ENCODE measurements around the gene CEBPB.

Gene CEBPB

DNA sequence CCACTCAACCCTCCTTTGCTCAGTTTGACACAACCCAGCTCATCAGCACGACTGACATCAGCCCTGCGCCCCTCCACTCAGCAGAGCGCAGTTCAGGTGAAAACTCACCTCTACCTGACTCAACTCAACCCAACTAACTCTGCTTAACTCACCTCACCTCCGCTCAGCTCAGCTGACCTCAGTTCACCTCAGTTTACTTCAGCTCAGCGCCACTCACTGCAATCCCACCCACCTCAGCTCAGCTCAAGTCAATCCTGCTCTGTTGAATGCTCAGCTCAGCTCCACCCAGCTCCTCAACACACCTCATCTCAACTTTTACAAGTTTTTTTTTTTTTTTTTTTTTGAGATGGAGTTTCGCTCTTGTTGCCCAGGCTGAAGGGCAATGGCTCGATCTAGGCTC, 39.6 kb downstream of the CEBPB start:
- TF ChIP-seq TCF12 (IDR thresholded peaks at IDR 0.05; ENCODE audit: low read depth) (no peak), RAD21 (IDR thresholded peaks at IDR 0.05; ENCODE audit: low read depth) (no peak), TAF1 (IDR thresholded peaks at IDR 0.05; ENCODE audit: low read depth) (no peak), FOXM1 (IDR thresholded peaks at IDR 0.05; ENCODE audit: borderline replicate concordance, low read depth) (no peak)
- TF ChIP-seq, protein P1, sequence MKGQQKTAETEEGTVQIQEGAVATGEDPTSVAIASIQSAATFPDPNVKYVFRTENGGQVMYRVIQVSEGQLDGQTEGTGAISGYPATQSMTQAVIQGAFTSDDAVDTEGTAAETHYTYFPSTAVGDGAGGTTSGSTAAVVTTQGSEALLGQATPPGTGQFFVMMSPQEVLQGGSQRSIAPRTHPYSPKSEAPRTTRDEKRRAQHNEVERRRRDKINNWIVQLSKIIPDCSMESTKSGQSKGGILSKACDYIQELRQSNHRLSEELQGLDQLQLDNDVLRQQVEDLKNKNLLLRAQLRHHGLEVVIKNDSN (IDR thresholded peaks at IDR 0.05): no peak

DNA sequence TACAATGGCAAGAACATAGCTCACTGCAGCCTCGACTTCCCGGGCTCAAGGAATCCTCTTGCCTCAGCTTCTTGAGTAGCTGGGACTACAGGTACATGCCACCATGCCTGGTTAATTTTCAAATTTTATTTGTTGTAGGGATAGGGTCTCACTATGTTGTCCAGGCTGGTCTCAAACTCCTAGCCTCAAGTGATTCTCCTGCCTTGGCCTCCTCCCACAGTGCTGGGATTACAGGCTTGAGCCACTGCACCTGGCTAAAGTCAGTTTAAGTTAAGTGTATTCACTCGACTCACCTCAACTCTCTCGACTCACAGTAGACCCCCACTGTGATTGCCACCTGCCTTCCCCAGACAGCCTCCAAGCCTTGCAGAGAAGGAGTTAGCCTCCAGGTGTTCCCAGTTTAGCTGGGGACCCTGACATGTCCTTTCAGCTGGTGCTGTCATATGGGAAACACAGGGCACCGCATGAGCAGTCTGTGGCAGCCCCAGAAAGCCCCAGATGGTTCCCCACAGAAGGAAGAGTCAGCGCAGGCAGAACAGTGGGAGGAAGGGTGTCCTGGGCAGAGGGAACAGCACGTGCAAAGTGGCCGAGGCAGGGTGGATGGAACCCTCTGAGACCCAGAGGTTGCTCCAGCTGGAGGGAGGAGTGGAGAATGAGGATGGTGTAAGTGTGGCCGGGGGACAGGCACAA, 40.4 kb downstream of the CEBPB start:
- TF ChIP-seq EP300 (IDR thresholded peaks at IDR 0.05; ENCODE audit: borderline replicate concordance) (no peak), CEBPB (IDR thresholded peaks at IDR 0.05) (no peak)
- TF ChIP-seq, protein P1 (IDR thresholded peaks at IDR 0.05): no peak

DNA sequence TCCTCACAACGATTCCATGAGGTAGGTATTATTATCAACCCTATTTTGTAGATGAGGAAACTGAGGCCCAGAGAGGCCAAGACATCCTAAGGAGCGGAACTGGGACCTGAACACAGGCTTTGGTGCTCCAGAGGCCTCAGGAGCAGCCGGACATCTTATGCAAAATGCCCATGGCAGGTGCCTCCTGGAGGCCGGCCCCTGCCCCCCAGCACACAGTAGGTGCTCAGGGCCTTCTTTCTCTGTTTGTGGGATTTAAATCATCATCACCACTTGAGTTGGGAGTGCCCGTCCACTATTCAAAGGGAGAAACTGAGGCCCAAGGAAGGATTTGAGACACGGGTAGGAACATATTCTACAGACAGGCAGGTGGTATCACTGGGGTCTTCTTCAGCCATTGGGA, 41.2 kb downstream of the CEBPB start:
- TF ChIP-seq EGR1 (IDR thresholded peaks at IDR 0.05): no peak
- no peak for TF ChIP-seq NFIC (IDR thresholded peaks at IDR 0.05)

DNA sequence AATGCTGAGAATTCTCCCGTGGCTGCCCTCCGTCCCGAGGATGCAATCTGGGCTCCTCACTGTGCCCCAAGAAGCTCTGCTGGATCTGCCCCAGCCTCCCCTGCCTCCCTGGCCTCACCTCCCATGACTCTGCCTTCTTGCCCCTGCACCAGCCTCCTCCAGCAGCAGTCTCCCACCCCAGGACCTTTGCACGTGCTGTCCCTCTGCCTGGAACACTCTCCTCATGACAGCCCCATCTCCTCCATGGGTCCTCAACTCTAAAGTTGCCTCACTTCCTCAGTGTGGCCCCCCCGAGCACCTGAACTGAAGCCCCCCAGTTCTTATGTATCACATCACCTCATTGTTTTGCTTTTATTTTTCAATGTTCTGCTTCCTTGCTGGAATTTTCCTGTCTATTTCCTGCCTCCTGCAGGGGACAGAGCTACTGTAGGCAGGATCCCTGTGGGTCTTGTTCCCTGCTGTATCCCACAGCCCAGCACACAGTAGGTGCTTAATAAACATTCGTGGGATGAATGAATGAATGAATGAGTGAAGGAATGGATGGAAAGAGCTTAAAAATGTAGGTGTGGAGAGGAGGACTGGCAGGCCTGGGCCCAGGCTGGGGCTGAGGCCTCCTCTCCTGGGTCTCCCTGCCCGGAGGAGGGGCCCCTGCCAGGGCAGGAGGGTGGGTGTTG, 42.2 kb downstream of the CEBPB start:
- TF ChIP-seq TEAD4 (IDR thresholded peaks at IDR 0.05): no peak

DNA sequence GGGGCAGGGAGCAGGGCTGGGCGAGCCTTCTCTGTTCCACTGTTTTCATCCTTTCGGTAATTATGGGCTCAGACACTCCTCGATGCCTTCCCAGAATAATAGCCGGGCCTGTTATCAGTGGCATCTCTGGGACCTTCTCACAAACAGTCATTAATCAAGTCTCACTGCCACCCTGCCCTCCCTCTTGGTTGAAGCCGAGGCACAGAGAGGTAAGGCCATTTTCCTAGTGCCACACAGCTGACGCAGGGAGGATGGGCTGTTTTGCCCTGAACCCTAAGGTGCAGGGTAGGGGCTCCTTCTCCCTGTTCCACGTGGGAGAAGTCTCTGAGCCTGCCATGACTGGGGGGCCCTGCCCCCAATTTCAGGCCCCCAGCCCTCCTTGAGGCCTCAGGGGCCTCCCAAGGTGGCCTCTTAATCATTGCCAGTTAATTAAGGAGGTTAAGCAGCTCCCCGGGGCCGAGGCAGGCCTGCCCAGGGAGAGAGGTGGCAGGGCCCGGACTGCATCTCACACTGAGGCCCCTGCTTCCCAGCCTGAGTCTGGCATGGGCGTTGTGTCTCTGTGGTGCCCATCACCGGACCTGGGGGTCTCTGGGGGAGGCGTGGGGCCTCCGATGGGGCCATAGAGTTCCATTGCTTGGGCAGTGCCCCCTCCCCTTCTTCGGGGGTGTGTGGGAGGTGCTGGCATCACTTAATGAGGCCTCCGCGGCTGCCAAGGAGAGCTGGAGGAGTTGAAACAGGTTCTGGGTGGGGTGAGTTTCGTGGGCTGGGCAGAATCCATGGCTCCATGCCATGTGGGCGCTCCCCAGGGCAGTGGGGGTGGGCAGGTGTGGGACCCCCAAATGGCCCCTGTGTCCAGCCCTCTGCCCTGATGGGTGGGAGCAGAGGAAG, 42.9 kb downstream of the CEBPB start:
- TF ChIP-seq, protein P1 (IDR thresholded peaks at IDR 0.05): no peak
- no peak for TF ChIP-seq NFIC (IDR thresholded peaks at IDR 0.05)
- no peak for TF ChIP-seq EGR1 (IDR thresholded peaks at IDR 0.05)
- no peak for TF ChIP-seq CEBPB (IDR thresholded peaks at IDR 0.05)

DNA sequence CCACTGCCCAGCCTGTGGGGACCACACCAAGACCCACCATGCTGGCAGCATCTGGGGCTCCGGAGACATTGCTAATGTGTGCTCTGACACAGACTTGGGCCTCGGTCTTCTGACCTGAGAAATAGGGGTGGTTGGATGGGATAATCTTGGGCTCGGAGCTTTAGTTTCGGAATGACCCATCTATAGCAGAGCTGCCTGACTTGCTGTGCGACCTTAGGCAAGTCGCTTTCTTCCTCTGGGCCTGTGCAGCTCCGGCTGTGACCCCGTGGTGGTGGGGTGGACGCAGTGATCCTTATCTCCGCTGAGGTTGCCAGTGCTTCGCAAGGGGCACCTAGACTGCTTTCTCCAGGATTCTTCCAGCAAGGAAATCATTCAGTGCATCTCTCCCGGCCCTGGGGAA, 43.7 kb downstream of the CEBPB start:
- TF ChIP-seq CREB1 (IDR thresholded peaks at IDR 0.05; ENCODE audit: low read depth): no peak
- TF ChIP-seq YY1 (IDR thresholded peaks at IDR 0.05; ENCODE audit: low read depth): no peak
- TF ChIP-seq, protein P2, sequence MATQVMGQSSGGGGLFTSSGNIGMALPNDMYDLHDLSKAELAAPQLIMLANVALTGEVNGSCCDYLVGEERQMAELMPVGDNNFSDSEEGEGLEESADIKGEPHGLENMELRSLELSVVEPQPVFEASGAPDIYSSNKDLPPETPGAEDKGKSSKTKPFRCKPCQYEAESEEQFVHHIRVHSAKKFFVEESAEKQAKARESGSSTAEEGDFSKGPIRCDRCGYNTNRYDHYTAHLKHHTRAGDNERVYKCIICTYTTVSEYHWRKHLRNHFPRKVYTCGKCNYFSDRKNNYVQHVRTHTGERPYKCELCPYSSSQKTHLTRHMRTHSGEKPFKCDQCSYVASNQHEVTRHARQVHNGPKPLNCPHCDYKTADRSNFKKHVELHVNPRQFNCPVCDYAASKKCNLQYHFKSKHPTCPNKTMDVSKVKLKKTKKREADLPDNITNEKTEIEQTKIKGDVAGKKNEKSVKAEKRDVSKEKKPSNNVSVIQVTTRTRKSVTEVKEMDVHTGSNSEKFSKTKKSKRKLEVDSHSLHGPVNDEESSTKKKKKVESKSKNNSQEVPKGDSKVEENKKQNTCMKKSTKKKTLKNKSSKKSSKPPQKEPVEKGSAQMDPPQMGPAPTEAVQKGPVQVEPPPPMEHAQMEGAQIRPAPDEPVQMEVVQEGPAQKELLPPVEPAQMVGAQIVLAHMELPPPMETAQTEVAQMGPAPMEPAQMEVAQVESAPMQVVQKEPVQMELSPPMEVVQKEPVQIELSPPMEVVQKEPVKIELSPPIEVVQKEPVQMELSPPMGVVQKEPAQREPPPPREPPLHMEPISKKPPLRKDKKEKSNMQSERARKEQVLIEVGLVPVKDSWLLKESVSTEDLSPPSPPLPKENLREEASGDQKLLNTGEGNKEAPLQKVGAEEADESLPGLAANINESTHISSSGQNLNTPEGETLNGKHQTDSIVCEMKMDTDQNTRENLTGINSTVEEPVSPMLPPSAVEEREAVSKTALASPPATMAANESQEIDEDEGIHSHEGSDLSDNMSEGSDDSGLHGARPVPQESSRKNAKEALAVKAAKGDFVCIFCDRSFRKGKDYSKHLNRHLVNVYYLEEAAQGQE (IDR thresholded peaks at IDR 0.05; ENCODE audit: low read depth): no peak
- TF ChIP-seq FOXM1 (IDR thresholded peaks at IDR 0.05; ENCODE audit: borderline replicate concordance, low read depth): no peak
- TF ChIP-seq TCF12 (IDR thresholded peaks at IDR 0.05; ENCODE audit: low read depth): no peak
- TF ChIP-seq, protein P3, sequence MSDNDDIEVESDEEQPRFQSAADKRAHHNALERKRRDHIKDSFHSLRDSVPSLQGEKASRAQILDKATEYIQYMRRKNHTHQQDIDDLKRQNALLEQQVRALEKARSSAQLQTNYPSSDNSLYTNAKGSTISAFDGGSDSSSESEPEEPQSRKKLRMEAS (IDR thresholded peaks at IDR 0.05): no peak
- no peak for TF ChIP-seq ZBTB7A (IDR thresholded peaks at IDR 0.05; ENCODE audit: low read depth)
- TF ChIP-seq, protein P1 (IDR thresholded peaks at IDR 0.05): no peak

DNA sequence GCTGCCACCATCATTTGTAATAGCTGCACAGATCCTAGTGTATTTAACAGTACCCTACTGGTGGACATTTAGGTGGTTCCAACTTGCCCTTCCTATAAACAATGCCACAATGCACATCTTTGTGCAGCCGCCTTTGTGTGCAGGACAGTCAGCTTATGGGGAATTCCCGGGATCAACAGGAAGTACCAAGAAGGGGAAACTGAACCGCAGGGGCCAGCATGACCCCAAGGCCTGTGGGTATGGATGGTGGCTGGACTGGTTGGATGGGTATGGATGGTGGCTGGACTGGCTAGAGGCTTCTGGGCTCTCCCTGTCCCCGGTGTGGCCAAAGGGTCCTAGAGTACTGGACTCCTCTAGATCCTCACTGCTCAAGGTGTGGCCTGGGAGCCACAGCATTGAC, 46.7 kb downstream of the CEBPB start:
- TF ChIP-seq CEBPB (IDR thresholded peaks at IDR 0.05) (no peak), YY1 (IDR thresholded peaks at IDR 0.05; ENCODE audit: low read depth) (no peak), EP300 (IDR thresholded peaks at IDR 0.05; ENCODE audit: borderline replicate concordance) (no peak), EGR1 (IDR thresholded peaks at IDR 0.05) (no peak), ZBTB7A (IDR thresholded peaks at IDR 0.05; ENCODE audit: low read depth) (no peak), TAF1 (IDR thresholded peaks at IDR 0.05; ENCODE audit: low read depth) (no peak), RAD21 (IDR thresholded peaks at IDR 0.05; ENCODE audit: low read depth) (no peak), FOXM1 (IDR thresholded peaks at IDR 0.05; ENCODE audit: borderline replicate concordance, low read depth) (no peak), CREB1 (IDR thresholded peaks at IDR 0.05; ENCODE audit: low read depth) (no peak)
- TF ChIP-seq, protein P3 (IDR thresholded peaks at IDR 0.05): no peak
- TF ChIP-seq, protein P1 (IDR thresholded peaks at IDR 0.05): no peak
- TF ChIP-seq, protein P2 (IDR thresholded peaks at IDR 0.05; ENCODE audit: low read depth): no peak

Measured in Ishikawa (cell line).